ENCODE results near the gene ZNF525.
"Not testable (repeated sequence)": the region's sequence is repeated elsewhere in the genome, so short reads cannot be mapped to it uniquely, and the experiment has no call there.

The ZNF525 gene

DNA sequence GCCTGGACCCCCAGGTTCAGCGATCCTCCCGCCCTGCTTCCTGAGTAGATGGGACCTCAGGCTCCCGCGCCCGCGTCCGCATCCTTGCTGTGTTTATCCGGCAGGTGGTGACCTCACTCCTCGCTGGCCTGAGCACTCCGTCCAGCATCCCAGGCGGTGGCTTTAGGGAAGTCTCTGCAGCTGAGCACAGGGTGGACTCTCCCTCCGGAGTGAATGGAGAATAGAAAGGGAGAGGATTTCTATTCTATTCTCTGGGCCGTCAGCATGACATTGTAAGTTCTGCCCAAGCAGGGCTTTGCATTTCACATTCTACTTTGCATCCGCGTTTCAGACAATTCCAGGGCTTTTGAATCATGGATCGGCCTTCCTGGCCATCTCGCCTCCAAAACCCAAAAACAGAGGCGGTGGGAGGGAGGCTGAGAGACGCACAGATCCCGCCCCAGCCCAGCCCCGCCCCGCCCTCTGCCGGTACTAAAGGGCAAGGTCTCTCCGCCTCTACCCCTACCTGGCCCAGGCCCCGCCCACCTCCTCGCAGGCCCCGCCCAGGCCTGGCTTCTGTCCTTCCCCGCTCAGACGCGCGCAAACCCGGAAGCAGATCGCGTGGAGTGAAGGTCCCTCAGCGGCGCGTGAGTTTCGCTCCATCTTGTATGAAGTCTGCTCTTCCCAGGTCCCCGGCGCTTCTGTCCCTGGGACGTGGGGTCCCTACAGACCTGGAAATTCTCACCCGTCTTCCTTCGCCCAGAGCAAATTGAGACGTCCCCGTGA is at the start of gene ZNF525:
Gene ZNF525, plus strand, starts transcription at position 572 of the 765 bp plus-strand sequence. CDS start 6,577 bp downstream, outside the sequence.
- DNase-seq, result peak; percentile 47

- DNase-seq, result no peak
Observed at GRCh38 chr19:53328967-53329366, 36.5 kb upstream of the ZNF525 start.

GRCh38 chr19:53332484-53332883 is 33.0 kb upstream of the ZNF525 start:
- DNase-seq, result no peak

DNA sequence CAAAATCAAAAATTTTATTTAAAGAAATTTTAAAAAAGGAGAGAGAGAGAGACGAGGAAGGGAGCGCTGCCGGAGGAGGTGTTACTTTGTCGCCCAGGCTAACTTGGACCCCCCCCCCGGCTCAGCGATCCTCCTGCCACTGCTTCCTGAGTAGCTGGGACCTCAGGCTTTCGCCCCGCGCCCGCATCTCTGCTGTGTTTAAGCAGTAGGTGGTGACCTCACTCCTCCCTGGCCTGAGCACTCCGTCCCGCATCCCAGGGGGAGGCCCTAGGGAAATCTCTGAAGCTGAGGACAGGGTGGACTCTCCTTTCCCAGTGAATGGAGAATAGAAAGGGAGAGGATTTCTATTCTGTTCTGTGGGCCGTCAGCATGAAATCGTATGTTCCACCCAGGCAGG is 32.4 kb upstream of the ZNF525 start:
- DNase-seq, result no peak

GRCh38 chr19:53333463-53334449 is 31.7 kb upstream of the ZNF525 start, which contains the start of gene ZNF845:
Gene ZNF845, plus strand, starts transcription at chr19:53333749. Its CDS starts 7,559 bp downstream, at chr19:53341308.
- peak; percentile 65 for DNase-seq

DNA sequence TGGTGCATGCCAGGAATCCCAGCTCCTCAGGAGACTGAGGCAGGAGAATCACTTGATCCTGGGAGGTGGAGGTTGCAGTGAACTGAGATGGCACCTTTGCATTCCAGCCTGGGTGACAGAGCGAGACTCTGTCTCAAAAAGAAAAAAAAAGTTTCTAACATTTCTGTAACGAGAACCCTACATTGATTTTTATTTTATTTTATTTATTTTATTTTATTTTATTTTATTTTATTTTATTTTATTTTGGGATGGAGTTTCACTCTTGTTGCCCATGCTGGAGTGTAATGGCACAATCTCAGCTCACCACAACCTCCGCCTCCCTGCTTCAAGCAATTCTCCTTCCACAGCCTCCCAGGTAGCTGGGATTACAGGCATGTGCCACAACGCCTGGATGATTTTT is 21.1 kb upstream of the ZNF525 start:
- DNase-seq, result not testable (repeated sequence)

DNA sequence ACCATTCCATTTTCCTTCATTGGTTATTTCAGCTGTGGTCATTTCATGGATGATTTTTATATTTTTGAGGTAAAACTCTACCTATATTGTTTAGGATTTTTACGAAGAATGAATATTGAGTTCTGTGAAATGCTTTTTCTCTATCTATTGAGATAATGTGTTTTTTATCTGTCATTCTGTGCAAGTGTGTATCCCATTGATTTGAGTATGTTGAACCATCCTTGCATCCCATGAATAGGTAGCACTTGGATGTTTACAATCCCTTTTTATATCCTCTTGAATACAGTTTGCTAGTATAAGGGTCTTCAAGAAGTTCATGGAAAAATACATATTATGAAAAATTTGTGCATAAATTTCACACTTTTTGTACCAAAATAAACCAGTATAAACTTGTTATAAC is 9.8 kb upstream of the ZNF525 start:
- DNase-seq, result no peak

- DNase-seq, result no peak
Observed at GRCh38 chr19:53357821-53358581, 7.5 kb upstream of the ZNF525 start.

GRCh38 chr19:53360056-53360455 is 5.4 kb upstream of the ZNF525 start:
- DNase-seq, result not testable (repeated sequence)

GRCh38 chr19:53365899-53366493 is 491 bp downstream of the ZNF525 start:
- peak; percentile 47 for DNase-seq

- DNase-seq, result no peak
Observed at GRCh38 chr19:53372196-53372595, 6.7 kb downstream of the ZNF525 start.

DNA sequence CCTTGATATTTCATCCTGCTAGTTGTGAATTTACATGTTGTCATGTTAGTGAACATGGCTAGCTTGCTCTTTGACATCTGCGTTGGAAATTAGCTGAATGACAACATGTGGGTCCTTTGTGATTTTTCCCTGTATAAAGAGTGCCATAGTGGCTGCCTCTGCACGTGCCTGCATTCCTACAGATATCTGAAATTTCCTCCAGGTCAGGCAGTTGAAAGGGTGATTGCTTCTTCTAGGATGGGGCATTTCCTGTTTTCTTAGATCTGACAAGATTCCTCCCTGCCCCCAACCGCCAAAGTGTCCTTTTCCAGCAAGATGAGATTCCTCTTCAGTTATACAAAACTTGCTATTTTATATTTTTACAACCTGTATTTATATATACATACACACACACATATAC is 8.8 kb downstream of the ZNF525 start:
- DNase-seq, result no peak

DNA sequence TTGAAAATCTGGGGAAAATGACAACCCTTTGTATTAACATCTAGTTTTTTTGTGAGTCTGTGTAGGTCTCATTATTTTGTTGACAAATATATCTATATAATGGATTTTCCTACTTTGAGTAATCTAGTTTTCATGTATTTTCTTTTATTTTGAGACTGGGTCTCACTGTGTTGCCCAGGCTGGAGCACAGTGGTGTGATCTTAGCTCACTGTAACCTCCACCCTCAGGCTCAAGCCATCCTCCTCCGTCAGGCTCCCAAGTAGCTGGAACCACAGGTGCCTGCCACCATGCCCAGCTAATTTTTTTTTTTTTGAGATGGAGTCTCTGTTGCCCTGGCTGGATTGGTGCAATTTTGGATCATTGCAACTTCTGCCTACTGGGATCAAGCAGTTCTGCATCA is 9.2 kb downstream of the ZNF525 start:
- DNase-seq, result no peak

GRCh38 chr19:53381376-53381775 is 15.9 kb downstream of the ZNF525 start:
- no peak for DNase-seq

DNA sequence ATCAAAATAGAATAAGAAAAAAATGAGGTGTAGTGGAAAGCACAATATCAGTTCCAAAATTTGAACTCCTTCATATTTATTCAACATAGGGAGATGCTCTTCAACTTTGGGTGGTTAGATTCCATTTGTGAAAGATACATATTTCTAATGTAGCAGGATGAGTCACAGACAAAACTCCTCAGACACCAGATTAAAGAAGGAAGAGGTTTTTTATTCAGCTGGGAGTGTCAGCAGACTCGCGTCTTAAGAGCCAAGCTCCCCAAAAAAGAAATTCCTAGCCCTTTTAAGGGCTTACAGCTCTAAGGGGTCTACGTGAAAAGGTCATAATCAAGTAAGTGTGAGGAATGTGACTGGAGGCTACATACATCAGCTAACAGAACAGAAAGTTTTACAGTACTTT is 22.7 kb downstream of the ZNF525 start:
- no peak for DNase-seq

DNA sequence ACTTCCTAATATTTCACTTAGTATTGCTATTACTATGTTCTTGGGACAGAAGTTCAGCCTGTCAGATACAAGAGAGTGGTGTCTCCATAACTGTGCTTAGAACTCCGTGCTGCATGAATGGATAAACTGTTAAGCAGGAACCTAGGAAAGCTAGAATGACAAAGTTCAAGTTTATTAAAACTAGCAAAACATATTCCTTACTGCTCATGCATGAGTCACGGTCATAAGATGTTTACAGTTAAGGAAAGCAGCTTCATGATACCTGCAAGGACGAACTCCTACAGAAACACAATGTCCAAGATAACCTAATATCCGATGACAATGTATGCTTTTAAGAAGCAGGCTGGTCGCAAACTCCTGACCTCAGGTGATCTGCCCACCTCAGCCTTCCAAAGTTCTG is 23.4 kb downstream of the ZNF525 start:
- DNase-seq, result no peak

GRCh38 chr19:53389571-53389970 is 24.1 kb downstream of the ZNF525 start:
- no peak for DNase-seq

GRCh38 chr19:53389978-53390377 is 24.5 kb downstream of the ZNF525 start:
- no peak for DNase-seq

DNA sequence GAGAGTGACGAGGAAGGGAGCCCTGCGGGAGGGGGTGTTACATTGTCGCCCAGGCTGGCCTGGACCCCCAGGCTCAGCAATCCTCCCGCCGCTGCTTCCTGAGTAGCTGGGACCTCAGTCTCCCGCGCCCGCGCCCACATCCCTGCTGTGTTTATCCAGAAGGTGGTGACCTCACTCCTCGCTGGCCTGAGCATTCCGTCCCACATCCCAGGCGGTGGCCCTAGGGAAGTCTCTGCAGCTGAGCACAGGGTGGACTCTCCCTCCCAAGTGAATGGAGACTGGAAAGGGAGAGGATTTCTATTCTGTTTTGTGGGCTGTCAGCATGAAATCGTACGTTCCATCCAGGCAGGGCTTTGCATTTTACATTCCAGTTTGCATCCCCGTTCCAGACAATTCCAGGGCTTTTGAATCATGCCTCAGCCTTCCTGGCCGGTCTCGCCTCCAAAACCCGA is 29.0 kb downstream of the ZNF525 start:
- no peak for DNase-seq

GRCh38 chr19:53394974-53395839 is 29.7 kb downstream of the ZNF525 start, which contains the start of gene ZNF765:
Gene ZNF765, plus strand, starts transcription at chr19:53395149. Its CDS starts 2,867 bp downstream, at chr19:53398016.
- peak; percentile 63 for DNase-seq

DNA sequence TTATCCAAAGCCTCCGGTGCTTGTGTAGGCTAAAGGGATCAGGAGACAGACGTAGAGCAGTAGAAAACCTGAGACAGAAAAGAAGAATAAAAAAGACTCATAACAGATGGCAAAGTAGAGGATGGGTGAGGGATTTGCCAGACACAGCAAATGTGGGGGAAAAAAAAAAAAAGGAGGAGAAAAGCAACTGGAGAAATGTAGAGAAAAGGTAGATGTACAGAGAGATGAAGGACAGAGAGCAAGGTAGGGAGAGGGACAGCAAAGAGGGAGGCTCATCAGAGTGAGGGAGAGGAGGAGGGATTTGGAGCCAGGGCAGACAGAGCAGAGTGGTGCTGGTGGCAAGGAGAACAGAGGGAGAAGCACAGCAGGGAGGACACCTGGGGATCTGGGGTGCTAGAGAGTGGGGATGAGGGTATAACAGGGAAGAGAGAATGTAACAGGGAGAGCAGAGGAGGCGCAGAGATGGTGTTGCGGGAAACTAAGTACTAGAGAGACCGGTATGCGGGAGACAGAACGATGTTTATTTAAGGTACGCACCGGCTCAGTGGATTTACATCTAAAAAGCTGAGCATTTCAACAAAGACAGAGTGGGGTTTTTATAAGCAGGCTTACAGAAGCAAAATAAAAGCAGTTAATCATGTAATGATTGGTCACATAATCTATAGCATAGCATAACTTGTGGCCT is 30.5 kb downstream of the ZNF525 start:
- DNase-seq, result not testable (repeated sequence)

Measured in NCI-H1694 treated with DMSO at 0.1 percent for 48 hours (cell line).